HEK293T (cell line): ENCODE measurements around the gene PRKAG2.

ENCODE experiments used
- CTCF ChIA-PET: fragments of 350-600 bp; formaldehyde crosslinking; extraction: SDS; loops from one replicate; lab custom pipeline; 2021; ENCODE audit warnings: antibody characterized with exemption, inconsistent platforms; lab: Yijun Ruan, JAX
- POLR2A ChIA-PET: fragments of 350-600 bp; formaldehyde crosslinking; extraction: SDS; loops from one replicate; lab custom pipeline; 2020; ENCODE audit warnings: antibody characterized with exemption, inconsistent platforms; lab: Yijun Ruan, JAX
- DNase-seq: peaks from one replicate; pipeline ENCODE4 v3.0.0; 2012; ENCODE audit warnings: mixed read lengths; ENCODE audit errors: extremely low spot score
- ARNT ChIP-seq: fragments of 450-650 bp; IDR thresholded peaks from 2 replicates; pipeline ENCODE4 v1.6.1; 2017; ENCODE audit warnings: mild to moderate bottlenecking
- BHLHE40 ChIP-seq: fragments of 450-650 bp; IDR thresholded peaks from 2 replicates; pipeline ENCODE4 v1.6.1; 2016; ENCODE audit warnings: mild to moderate bottlenecking, moderate library complexity, borderline replicate concordance
- CTBP1 ChIP-seq: fragments of 450-650 bp; IDR thresholded peaks from 2 replicates; pipeline ENCODE4 v1.6.1; 2016; ENCODE audit warnings: borderline replicate concordance
- ELF4 ChIP-seq: fragments of 450-650 bp; IDR thresholded peaks from 2 replicates; pipeline ENCODE4 v1.6.1; 2017; ENCODE audit warnings: antibody characterized with exemption
- FOXA1 ChIP-seq: fragments of 450-650 bp; IDR thresholded peaks from 2 replicates; pipeline ENCODE4 v1.6.1; 2016; ENCODE audit warnings: mild to moderate bottlenecking
- FOXK2 ChIP-seq: fragments of 450-650 bp; IDR thresholded peaks from 2 replicates; pipeline ENCODE4 v1.6.1; 2016; ENCODE audit warnings: mild to moderate bottlenecking
- FOXM1 ChIP-seq: fragments of 450-650 bp; IDR thresholded peaks from 2 replicates; pipeline ENCODE4 v1.6.1; 2017; ENCODE audit warnings: mild to moderate bottlenecking, borderline replicate concordance
- HDGF ChIP-seq: fragments of 450-650 bp; IDR thresholded peaks from 2 replicates; pipeline ENCODE4 v1.6.1; 2017; ENCODE audit warnings: antibody characterized with exemption, borderline replicate concordance
- L3MBTL2 ChIP-seq: fragments of 450-650 bp; conservative IDR thresholded peaks from 2 replicates; pipeline ENCODE4 v1.6.1; 2016; ENCODE audit warnings: mild to moderate bottlenecking
- LEF1 ChIP-seq: fragments of 450-650 bp; IDR thresholded peaks from 2 replicates; pipeline ENCODE4 v1.6.1; 2017; ENCODE audit warnings: mild to moderate bottlenecking, borderline replicate concordance
- NFRKB ChIP-seq: fragments of 450-650 bp; IDR thresholded peaks from 2 replicates; pipeline ENCODE4 v1.6.1; 2016; ENCODE audit warnings: mild to moderate bottlenecking, moderate library complexity
- SP1 ChIP-seq: fragments of 450-650 bp; IDR thresholded peaks from 2 replicates; pipeline ENCODE4 v1.6.1; 2017
- SUZ12 ChIP-seq: fragments of 450-650 bp; IDR thresholded peaks from 2 replicates; pipeline ENCODE4 v1.6.1; 2016; ENCODE audit warnings: mild to moderate bottlenecking
- TARDBP ChIP-seq: fragments of 450-650 bp; IDR thresholded peaks from 2 replicates; pipeline ENCODE4 v1.6.1; 2016
- ZNF384 ChIP-seq: fragments of 450-650 bp; IDR thresholded peaks from 2 replicates; pipeline ENCODE4 v1.6.1; 2016
- TF ChIP-seq, protein P1 (sequence below): fragments of 450-650 bp; IDR thresholded peaks from 2 replicates; pipeline ENCODE4 v1.6.1; 2016

The PRKAG2 gene

DNA sequence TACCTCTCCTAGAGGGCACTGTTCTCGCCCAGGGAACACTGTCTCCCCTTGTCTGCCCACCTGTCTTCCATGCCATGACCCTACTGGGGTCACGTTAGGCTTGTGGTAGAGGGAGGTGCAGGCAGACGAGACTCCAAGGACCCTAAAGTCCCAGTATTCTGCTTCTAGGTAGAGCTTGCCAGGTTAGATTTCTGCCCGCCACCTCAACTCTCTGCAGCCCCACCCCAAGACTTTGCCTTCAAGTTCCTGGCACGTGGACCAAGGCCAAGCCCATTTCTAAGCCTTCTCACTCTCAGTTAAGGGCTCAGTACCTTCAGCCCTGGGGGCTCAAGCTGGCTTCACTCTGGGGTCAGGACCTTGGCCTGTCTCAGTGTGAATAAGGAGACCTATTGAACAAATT is 16.1 kb downstream of the PRKAG2 start:
- ChIA-PET CTCF (interaction anchor here (0.8 to 1.0 kb wide), 2 partner anchors 9 to 216 kb away, joined by 3 to 6 read pairs; no protein-coding TSS in a partner anchor), POLR2A (no interaction called here)
- TF ChIP-seq NFRKB (no peak), ZNF384 (no peak), ELF4 (no peak), FOXM1 (no peak), ARNT (no peak), LEF1 (no peak), HDGF (no peak), L3MBTL2 (no peak), SUZ12 (no peak), SP1 (no peak), BHLHE40 (no peak), CTBP1 (no peak), FOXA1 (no peak), TARDBP (no peak), FOXK2 (no peak)
- TF ChIP-seq, protein P1, sequence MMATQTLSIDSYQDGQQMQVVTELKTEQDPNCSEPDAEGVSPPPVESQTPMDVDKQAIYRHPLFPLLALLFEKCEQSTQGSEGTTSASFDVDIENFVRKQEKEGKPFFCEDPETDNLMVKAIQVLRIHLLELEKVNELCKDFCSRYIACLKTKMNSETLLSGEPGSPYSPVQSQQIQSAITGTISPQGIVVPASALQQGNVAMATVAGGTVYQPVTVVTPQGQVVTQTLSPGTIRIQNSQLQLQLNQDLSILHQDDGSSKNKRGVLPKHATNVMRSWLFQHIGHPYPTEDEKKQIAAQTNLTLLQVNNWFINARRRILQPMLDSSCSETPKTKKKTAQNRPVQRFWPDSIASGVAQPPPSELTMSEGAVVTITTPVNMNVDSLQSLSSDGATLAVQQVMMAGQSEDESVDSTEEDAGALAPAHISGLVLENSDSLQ: no peak
- DNase-seq: no peak

DNA sequence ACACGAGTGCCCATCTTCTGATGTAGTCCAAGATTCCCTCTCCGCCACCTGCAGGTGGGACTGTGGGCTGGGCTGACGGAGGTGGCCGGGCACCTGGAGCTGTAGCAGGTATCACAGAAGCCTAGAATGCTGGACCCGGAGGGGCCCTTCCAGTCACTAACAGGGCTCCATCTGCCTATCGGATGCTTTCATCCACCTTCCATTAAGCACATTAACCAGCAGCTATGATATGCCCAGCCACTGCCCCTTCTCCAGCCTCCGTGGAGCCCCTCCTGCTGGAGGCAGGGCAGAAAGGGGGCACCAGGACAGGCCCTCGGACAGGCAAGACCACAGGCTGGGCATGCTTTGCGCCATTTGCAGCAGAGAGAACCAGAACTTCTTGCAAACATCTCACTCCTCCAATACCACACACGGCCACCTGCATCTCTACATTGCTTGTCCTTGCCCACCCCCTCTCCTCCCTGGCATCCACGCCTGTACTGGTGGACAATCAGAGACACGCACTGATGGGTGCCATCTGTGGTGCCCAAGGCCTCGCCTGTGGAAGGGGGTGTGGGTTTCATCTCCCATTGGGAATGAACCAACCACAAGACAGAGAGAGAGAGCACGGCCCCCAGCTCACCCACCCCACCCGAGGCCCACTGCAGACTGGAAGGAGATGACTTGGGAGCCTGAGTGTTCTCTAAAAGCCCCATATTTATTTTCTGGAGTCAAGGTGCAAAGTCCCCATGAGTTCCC is 16.8 kb downstream of the PRKAG2 start:
- CTCF ChIA-PET: interaction anchor here (0.6 to 1.3 kb wide), 2 partner anchors 15 to 78 kb away, joined by 3 read pairs; no protein-coding TSS in a partner anchor
- no peak for DNase-seq
- POLR2A ChIA-PET: no interaction called here
- no peak for TF ChIP-seq SUZ12
- TF ChIP-seq ZNF384: no peak
- no peak for TF ChIP-seq NFRKB
- TF ChIP-seq, protein P1: no peak
- no peak for TF ChIP-seq TARDBP
- no peak for TF ChIP-seq ELF4
- no peak for TF ChIP-seq SP1
- no peak for TF ChIP-seq BHLHE40
- no peak for TF ChIP-seq LEF1
- TF ChIP-seq FOXA1: no peak
- no peak for TF ChIP-seq HDGF

DNA sequence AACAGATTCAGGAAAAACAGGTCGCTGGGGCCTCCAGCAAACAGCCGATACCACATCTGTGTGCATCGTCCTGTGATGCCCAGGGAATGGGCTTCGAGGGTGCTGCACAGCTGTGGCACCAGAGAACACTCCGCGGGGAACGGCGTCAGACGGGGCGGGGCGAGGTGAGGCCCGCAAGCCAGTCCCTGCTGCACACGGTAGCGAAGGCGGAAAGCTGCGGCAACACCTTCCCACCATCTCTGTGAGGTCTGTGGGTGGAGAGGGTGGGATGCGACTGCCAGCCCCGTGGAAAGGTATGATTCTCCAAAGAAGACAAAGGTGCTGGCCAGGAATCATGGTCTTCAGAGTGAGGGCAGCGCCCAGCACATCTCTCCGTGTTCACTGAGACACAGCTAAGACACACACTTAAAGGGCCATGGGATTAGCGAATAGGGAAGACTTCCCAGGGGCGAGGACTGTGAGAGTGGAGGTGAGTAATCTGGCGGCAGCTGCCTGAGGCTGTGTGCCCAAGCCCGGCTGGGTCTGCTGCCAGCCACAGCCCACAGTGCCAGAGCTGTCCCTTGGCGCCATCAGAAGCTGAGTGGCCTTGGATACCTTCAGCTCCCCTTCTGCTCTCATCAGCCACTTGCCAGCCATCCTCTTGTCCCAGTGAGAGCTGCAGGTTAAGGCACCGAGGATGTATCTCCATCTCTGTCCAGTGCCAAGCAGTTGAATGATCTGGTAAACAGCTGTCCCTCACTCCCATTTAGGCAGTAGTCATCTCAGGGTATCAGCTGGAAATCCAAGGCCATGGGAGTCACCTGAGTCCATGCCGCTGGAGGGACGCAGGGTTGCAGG is 17.6 kb downstream of the PRKAG2 start:
- ChIA-PET CTCF (interaction anchor here (0.6 to 1.3 kb wide), 3 partner anchors 16 to 77 kb away, joined by 3 read pairs; no protein-coding TSS in a partner anchor), POLR2A (no interaction called here)
- DNase-seq: no peak
- TF ChIP-seq HDGF: no peak

DNA sequence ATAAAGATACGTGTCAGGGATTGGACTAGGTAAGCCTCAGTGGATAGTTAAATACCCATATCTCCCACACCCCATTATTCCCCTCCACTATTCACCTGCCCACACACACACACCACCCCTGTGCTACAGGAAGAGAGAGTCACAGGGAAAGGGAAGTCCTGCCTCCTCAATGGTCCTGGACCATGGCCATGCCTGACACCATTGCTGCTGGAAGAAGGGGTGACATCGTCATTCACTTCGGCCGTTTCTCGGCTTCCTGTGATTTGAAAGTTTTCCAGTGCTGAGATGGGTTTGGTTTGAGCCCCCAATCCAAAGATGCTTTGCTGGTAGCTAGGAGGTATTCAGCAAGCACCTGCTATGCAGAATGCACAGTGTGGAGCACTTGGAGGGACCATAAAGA is 18.5 kb downstream of the PRKAG2 start:
- ChIA-PET CTCF (no interaction called here), POLR2A (no interaction called here)
- TF ChIP-seq NFRKB: no peak
- TF ChIP-seq, protein P1: no peak
- no peak for TF ChIP-seq SUZ12
- TF ChIP-seq FOXK2: no peak
- no peak for TF ChIP-seq ZNF384
- TF ChIP-seq ELF4: no peak
- no peak for TF ChIP-seq ARNT
- TF ChIP-seq SP1: no peak
- TF ChIP-seq LEF1: no peak
- TF ChIP-seq CTBP1: no peak
- no peak for TF ChIP-seq FOXA1
- TF ChIP-seq BHLHE40: no peak
- TF ChIP-seq L3MBTL2: no peak
- TF ChIP-seq FOXM1: no peak
- TF ChIP-seq HDGF: no peak
- no peak for TF ChIP-seq TARDBP
- no peak for DNase-seq

DNA sequence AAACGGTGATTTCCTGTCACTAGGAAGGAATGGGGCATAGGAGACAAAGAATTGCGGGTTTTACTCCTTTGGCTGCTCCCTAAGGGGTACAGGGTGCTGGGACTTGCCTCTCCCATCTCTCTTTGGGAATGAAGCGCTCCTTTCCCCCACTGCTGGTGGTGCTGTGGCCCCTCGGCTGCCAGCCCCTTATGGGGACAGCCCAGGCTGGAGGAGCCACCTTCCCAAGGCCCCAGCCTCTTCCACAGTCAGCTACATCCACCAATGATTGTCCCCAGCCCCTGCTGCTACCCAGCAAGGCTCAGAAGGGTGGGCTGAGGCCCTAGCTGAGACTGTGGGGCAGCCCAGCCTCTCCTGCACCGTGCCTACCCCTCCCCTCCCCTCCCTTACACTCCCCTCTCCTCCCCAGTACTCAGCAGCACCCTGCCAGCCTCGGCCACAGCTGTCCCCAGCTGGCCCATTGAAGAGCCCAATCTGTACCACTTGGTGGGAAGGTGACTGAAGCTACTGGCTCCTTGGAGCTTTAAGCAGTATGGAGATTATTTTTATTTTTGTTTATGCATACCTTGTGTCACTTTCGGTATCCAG is 19.0 kb downstream of the PRKAG2 start:
- DNase-seq: no peak
- POLR2A ChIA-PET: no interaction called here
- CTCF ChIA-PET: no interaction called here
- TF ChIP-seq ELF4 (no peak), TARDBP (no peak), SP1 (no peak), FOXK2 (no peak), HDGF (no peak)

DNA sequence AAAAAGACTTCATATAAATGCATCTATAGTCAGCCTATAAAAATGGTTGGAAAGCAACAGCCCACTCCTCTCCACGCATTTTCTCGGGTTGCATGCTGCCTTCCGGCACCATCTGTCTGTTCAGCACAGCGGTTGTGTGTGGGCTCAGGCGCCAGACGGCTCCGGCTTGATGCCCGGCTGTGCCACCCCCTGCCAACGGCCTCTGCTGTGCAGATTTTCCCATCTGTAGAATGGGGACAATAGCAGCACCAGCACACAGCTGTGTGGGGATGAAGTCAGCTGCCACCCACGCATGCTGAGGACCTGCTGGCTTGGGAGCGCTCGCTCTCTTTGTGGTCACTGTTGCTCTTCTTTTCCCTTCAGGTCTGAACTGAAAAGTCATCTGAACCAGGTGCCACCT is 19.5 kb downstream of the PRKAG2 start:
- TF ChIP-seq LEF1 (no peak), L3MBTL2 (no peak), SP1 (no peak), NFRKB (no peak), ELF4 (no peak), ZNF384 (no peak), FOXM1 (no peak), FOXK2 (no peak), TARDBP (no peak), BHLHE40 (no peak), FOXA1 (no peak), HDGF (no peak), ARNT (no peak), SUZ12 (no peak)
- TF ChIP-seq, protein P1: no peak
- POLR2A ChIA-PET: no interaction called here
- CTCF ChIA-PET: interaction anchor here (0.7 kb wide), 1 partner anchor 212 kb away, joined by 6 read pairs; no protein-coding TSS in a partner anchor
- no peak for DNase-seq
